HG02571 (cell line): ENCODE measurements around the gene SSBP3.

Experiments used
- ATAC-seq: cut with Tn5 transposase; IDR thresholded peaks from one replicate; pipeline ENCODE4 v1.9.1; 2021; ENCODE audit warnings: mild to moderate bottlenecking, moderate library complexity; ENCODE audit not compliant: unreplicated experiment

Gene SSBP3

DNA sequence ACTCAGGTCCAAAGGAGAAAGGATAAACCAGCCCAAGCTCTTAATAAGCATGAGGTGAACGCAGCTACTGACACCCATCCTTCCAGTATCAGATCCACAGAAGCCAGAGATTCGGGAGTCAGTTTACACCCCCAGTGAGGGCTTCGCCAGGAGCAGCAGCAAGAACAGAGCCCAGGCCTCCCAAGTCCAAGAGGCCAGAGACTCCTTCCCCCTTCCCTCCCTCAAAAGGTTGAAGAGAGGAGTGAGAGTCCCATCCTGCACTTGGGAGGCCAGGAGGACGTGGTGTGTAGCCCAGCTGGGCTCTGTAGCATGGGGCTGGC is 133.5 kb downstream of the SSBP3 start:
- ATAC-seq: no peak

DNA sequence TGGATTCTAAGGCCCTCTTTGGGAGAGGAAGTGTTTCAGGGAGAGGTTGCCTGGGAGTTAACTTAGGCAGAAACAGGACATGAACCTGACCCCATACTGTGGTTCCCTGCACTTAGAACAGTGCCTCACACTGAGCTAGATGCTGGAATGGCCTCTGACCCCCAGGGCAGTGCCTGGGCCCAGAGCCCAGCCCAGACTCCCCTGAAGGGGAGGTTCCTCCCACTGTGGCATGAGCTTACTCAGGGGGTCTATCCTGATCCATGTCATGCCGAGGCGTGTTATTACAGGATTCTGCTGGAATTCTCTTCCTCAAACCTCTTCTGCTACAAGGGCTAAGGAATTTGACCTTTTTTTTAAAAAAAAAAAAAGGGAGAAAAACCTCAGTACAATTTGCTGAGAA is 134.1 kb downstream of the SSBP3 start:
- no peak for ATAC-seq

DNA sequence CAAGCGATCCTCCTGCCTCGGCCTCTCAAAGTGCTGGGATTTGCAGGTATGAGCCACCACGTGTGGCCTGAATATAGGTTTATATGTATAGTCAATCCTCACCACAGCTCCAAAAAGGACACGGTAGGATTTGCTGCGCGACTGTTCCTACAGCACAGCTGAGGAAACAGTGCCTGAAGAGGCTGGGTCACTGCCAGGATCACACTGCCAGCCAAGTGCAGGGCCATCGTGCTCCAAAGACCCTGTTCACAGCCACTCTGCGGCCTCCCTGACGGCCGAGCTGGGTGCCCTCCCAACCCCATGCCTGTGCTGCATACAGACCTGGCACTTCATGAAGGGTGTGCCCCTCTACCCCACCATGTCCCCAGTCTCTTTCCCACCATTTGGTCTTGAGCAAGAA is 134.9 kb downstream of the SSBP3 start:
- no peak for ATAC-seq

DNA sequence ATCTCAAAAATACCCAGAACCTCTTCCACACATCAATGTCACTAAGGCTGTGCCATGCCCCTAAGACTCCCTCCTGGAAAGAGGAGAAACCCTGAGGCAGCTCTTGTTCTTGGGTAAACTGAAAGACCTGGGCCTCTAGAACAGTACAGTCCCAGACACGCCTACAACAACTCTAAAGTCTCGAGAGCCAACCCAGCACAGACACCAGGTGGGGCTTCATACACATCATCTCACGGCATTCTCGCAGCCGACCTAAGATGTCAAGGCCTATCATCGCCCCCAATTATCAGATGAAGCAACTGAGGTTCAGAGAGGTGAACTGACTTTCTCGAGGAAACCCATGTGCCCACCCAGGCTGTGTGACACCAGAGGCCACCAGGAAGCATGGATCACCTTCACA is 135.7 kb downstream of the SSBP3 start:
- no peak for ATAC-seq

DNA sequence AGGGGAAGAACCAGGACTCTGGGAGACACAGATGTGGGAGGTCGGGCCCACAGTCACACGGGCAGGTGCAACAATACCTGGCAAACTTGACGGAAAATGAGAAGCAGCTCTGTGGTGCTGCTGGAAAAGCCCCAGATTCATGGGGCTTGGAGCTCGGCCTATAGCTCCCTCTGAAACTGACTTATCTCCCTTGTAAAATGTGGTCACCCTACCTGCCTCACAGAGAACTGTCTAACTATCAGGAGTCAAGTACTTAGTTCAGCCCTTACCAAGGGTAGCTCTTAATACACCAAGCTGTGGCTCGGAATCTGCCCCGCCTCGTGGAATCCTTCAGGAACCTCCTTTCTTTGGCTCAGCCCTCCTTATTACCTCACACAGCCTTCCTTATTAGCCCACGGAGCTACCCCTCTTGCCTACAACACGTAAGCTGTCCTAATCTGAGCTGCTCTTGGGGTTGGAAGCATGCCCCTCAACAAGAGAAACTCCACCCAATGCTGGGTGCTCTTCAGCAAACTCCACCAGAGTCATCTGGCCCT is 137.4 kb downstream of the SSBP3 start:
- no peak for ATAC-seq

DNA sequence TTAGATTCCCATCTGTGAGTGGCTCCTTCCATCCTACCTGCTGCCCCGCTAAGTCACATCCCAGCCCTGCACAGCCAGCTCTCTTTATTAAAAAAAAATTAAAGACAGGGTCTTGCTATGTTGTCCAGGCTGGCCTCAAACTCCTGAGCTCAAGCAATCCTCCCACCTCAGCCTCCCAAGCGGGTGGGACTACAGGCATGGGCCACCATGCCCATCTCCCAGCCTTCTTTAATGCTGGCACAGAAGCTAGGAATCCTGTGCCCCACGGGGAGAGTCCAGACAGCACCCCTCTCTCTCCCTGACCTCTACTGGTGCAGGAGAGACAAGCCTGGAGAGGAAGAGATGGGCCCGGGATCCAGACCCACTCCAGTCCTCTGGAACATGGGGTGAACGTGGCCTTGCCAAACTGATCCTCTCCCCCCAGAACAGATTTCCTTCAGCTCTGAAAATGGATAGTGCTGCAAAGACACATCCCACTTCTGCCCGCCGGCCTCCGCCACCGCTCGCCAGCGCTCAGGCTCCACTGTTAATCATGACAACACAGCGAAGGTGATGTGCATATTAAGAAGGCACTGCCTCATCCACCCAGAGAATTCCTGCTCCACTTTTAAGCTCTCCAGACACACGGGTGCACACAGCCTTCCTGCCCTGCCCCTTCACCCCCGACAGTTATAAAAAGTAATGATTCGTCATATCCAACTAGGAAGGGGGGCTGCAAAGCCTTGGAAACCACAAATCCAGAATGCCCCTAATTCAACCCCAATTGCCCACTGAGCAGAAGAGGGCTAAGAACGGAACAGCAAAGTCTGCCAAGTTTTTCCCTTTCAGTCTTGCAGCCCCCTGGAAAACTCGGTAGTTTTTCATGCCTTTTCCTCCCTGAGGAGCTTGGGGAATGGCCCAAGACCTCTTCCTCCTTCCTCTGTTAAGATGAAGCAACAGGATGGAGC is 138.1 kb downstream of the SSBP3 start:
- no peak for ATAC-seq

DNA sequence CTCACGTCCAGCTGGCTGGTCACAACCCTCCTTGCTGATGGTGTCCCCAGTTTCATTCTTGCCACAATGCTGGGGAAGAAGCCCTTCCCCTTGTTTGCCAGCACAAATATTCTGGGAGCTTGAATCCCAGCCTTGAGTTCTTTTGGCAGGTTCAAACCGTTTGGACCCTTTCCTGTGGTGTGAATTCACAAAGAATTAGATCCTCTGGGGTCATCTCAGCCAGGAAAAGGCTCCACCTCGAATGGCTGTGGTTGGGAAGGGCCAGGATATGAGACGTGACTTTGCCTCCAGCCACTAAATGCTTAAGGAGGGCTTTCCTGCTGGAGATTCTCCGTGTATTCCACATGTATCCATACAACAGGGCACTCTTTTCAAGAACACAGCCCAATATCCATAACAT is 139.3 kb downstream of the SSBP3 start:
- ATAC-seq: no peak

DNA sequence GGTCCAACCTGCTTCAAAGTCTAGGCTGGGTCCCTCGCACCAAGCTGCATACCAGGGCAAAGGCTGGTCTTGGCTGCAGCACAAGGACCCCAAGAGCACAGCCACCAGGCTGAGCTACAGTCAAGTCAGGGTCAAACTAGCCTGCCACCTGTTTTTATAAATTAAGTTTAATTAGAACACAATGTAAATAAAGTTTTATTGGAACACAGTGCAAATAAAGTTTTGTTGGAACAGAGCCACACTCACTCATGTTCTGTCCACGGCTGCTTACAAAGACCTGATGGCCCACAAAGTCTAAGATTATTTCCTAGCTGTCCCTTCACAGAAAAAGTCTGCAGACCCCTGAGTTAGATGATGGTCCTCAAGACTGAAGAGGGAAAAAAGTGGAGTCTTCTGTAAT is 140.0 kb downstream of the SSBP3 start:
- no peak for ATAC-seq

DNA sequence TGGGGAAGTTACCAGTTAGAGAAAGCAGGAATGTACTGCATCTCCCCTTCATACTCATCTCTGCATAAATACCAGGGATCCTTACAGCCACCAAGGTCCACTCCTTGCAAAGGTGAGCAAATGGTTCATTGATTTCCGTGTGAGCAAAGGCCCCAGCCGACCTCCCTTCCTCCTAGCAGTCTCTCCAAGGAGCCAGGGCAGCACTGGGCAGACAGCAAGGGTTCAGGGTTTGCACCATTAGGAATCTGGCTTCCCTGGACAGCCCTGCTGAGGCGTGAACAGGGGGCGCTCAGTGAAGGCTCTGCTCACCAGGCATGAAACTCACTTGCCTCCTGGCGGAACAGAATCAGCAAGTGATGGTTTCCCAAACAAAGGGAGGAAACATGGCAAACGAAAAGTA is 140.5 kb downstream of the SSBP3 start:
- ATAC-seq: no peak

DNA sequence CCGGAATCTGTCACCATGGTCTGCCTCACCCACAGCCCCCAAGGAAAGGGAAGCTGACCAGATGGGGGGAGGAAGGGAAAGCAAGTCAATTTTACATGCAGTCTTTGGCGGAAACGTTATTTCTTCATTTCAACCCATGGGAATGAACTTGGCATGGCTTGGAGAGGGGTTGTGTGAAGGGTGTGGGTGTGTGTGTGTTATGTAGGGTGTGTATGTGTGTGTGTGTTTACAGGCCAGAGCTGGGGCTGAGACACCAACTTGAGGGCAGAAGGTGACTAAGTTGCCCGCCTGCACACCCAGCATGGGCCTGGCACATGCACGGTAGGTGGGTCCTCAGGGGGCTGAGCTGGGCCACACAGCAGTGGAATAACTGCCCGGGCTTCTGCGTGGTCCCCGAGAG is 141.1 kb downstream of the SSBP3 start:
- ATAC-seq: no peak

DNA sequence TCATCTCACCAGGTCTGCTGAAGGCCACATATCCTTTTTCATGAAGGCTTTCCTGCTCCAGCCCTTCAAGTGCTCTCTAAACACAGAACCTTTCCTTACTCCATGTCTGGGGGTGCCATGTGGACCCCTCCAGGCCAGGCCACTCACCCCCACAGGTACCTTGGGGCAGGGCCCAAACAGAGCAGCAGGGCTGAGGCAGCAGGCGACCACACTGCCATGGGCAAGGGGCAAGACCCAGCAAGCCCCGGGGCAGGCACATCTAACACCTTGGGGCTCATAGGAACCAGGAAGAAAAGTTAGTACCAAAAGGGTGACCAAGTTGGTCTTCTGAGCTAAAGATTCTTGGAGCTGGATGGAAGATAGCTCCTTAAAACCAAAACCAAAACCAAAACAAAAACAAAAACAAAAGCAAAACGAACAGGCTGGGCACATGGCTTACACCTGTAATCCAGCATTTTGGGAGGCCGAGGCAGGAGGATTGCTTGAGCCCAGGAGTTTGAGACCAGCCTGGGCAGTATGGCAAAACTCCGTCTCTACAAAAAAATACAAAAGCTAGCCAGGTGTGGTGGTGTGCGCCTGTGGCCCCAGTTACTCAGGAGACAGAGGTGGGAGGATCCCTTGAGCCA is 142.5 kb downstream of the SSBP3 start:
- no peak for ATAC-seq

DNA sequence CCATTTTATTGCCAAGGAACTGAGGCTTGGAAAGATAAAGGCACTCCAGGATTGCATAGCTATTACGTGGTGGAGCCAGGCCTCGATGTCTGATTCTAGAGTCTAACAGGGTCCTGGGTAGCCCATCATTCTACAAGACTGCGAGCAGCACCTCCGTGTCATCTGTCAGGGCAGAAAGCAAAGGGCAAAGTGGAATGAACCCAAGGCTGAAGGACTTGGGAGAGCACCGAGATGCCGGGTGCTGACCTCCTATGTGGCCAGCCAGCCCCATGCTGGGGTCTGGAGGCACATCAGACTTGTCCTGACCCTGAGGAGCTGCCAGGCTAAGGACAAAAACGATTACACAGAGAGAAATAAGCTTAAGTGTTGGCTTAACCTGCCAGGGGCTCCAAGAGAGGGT is 143.9 kb downstream of the SSBP3 start:
- ATAC-seq: no peak

DNA sequence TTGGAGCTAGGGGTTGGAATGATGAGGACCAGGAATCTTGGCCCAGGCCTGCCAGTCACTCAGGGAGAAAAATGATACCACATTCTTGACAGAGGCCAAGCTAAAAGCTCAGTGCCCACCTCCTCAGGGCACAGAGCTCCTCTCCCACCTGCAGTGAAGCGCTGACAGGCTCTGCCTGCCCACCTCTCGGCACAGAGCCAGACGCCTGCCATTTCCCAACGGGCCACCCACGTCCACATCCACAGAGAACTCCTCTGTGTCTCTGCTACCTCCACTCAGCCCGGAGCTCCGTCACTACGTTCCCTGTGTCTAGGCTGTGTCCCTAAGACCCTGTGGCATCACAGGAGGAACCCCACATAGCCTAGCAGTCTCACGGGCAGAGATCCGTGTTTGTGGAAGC is 145.4 kb downstream of the SSBP3 start:
- ATAC-seq: no peak

DNA sequence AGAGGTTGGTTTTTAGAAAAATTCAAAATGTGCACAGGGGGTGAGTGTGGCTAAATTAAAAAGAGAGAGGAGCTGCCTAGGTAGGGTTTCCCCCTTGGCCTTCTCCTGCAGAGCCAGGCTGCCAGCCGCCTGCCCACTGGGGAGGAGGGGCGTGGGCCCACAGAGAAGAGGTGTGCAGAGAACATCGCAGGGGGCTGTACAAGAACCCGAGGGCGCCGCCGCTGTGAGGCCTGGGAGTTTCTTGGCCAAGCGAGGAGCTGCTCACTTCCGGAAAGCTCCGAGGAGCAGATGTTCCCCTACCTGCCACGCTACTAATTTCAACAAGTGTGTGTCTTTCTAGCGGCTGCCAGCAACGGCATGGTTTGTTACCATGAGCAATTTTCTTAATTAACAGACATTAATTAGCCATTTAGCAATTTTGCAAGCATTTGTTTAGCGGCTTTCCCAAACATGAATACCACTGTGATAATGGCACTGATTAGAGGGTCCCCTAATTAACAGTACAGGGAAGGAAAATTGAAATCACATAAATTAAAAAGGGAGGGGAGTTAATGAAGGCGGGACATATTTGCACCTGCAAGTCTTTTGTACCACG is 146.6 kb downstream of the SSBP3 start:
- ATAC-seq: no peak

DNA sequence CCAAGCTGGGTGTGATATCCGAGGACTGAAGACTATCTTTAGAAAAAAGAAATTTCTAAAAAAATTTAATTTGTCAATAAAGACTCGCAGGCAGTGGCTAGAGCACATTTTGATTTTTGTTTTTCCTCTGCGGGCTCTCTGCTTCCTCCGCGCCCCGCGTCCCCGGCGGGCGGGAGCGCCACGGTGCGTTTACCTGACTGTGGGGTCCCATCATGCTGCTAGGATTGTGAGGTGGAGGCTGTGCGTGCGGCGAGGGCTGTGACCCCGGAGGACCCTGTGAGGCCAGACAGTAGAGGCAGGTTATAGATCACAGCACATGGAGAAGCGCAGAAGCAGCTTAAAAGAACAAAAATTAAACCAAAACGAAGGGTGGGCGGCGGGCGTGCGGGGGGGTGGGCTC is 148.3 kb downstream of the SSBP3 start:
- no peak for ATAC-seq

DNA sequence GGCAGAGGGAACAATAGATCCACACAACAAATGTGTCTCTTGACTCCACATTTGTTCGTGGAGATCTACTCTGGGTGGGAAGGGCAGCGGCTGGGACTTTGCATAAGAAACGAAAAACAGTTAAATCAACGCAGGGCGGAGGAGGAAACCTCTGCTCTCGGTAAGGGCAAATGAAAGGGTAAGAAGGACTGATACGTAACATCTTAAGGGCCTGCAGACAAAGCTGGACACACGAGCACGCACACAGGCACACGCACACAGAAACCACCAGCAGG is 148.9 kb downstream of the SSBP3 start:
- ATAC-seq: no peak

DNA sequence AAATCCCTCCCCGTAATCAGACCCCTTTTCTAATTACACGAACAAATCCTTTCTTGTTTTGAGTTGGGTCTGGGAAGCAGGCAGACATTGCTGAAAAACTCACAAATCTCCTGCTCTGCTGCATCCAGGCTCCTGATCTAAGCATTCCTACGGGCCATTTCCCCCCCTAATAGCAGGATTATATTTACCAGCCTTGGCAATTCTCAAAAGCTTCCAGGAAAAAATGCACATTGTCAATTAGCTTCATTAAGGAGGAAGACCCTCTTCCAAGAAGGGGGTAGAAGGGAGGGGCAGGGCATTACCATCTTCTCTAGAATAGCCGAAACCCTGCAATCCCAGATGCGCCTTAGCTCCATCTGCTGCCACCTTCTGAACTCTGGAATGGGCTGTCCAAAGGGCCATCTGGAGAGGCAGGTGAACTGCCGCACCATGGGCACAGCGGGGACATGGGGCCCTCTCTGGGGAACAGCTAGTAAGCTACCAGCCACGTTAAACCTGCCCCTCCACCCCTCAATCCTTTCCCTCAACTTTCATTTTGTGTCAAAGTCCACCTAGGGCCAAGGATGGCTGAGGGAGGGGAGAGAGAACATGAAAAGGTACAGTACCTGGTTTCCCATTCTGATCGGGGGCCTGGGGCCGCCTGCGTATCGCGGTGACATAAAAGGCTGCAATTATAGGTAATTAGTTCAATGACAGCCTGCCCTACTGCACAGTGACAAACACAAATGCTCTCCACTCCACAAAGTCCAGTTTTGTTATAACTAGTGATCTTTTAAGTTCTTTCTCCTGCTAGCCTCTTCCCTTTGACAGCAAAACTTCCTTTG is 149.5 kb downstream of the SSBP3 start:
- ATAC-seq: no peak

DNA sequence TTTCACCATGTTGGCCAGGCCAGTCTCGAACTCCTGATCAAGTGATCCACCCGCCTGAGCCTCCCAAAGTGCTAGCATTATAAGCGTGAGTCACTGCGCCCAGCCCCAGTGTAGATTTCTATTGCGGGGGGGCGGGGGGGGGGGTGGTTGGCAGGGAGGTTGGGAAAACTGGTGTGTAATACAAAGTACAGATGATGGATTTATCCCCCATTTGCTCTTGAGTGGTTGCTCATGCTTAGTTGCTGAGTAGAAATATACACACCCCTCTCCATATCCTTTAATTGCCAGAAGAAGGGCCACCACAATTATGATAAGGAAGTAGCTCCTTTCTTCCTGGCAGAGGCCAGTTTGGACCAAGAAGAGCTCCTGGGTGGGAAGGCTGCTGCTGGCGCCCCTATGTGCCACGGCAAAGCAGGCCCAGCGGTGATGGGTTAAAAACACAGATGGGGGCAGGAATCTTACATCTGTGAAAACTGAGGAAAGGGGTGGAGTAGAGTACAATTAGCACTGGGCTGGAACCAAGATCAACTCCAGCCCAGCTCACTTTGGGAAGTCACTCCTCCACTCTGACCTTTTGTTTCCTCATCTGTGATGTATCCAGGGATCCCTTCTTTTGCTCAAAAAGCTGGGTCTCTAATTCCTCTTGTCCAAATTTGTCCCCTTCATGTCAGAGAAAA is 151.0 kb downstream of the SSBP3 start:
- no peak for ATAC-seq

DNA sequence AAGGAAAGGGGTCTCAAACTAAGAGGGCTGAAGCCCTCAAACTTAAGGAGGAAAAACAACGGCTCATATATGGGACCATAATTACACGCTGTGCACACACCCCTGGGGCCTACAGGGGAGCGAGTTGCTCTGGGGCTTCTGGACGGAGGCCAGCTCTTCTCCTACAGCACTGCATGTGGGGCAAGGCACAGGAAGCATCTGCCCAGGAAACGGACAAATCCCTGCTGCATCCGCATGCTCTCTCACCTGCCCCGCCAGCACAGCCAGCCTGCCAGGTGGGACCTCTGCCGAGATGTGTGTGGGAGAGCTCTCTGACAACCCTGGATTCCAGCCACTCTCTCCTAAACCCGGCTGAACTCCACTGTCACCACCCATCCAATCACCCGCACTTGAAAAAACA is 152.1 kb downstream of the SSBP3 start:
- ATAC-seq: no peak

DNA sequence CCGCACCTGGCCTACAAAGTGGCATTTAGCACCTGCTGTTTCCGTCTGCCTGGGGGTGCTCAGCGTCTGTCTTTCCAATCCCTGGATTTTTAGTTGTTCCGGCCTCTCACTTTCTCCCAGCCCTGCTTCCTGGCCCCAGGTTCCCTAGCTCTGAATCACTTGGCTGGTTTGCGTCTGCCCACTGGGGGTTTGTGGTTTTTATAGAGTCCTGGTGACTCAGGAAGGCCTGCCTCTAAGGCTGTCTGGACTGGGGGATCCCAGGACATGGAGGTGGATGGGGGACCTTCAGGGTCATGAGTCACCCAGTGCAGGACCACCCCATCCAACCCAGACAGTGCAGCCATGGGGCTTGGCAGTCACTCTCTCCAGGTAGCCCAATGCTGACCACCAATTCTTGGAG is 152.7 kb downstream of the SSBP3 start:
- ATAC-seq: no peak

DNA sequence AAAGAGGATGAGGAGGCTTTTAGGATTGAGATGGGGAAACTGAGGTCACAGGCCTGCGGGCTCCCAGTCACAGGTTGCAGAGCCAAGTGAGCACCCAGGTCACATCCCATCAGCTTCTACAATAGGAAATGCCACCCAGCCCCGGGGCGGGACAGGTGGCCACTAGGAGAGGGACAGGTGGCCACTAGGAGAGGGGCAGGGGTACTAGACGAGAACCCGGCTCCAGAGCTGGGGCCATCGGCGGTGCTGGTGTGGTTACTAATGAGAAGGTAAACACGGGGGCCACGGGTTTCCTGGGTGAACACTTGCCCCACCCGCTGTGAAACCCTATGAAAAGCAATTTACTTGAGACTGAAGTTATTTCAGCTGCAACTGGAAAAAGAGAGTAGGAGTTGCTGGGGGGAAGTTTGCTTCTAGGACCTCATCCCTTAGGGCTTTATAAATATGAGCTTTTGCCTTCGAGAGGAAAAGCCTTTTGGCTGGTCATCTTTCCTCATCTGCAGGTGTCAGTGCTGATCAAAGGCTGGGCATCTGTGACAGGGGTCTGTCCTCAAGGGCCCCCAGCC is 153.7 kb downstream of the SSBP3 start:
- ATAC-seq: no peak
